ENCODE measurements around the gene ELN.

ELN gene

DNA sequence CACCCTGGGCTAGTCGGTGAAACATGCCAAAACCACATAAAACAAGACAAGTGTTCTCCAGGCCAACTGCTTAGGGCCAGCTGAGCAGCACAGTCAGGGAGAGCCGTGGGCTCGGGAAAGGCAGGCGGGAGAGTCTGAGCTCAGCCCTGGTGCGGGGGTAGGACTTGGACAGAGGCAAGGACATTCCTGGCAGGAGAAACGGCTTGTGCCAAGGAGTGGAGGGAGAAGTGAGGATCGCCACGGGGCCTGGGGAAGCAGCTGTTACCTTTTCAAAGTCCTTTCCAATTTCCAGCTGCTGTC is 4.2 kb downstream of the ELN start:
- Histone ChIP-seq H4K20me1 (ENCODE audit: control insufficient read depth, insufficient read depth, low read depth, low read length) (no peaks in the 10 kb centered on the region), H3K36me3 (ENCODE audit: control insufficient read depth, low read length) (no peaks in the 10 kb centered on the region), H3K4me1 (ENCODE audit: control insufficient read depth, low read length) (no peaks in the 10 kb centered on the region), H3K27ac (ENCODE audit: low read depth, low read length) (no peak overlapping the region), H3K9me3 (ENCODE audit: control insufficient read depth, insufficient read depth, low read length) (no peaks in the 10 kb centered on the region), H3K4me3 (ENCODE audit: low read length) (no peak overlapping the region), H3K27me3 (ENCODE audit: control insufficient read depth, low read length) (peaks cover 39% of the 10 kb centered on the region), H3K9me2 (replicated peaks; ENCODE audit: control insufficient read depth, low read length) (no peaks in the 10 kb centered on the region), H3K79me2 (ENCODE audit: control insufficient read depth, low read length) (no peaks in the 10 kb centered on the region), H3K4me2 (ENCODE audit: low read length) (no peak overlapping the region), H3F3A (ENCODE audit: control insufficient read depth, insufficient read depth) (no peaks in the 10 kb centered on the region)
- TF ChIP-seq EZH2phosphoT487 (IDR thresholded peaks at IDR 0.05; ENCODE audit: borderline replicate concordance, low read length) = no peak
- TF ChIP-seq, protein P1, sequence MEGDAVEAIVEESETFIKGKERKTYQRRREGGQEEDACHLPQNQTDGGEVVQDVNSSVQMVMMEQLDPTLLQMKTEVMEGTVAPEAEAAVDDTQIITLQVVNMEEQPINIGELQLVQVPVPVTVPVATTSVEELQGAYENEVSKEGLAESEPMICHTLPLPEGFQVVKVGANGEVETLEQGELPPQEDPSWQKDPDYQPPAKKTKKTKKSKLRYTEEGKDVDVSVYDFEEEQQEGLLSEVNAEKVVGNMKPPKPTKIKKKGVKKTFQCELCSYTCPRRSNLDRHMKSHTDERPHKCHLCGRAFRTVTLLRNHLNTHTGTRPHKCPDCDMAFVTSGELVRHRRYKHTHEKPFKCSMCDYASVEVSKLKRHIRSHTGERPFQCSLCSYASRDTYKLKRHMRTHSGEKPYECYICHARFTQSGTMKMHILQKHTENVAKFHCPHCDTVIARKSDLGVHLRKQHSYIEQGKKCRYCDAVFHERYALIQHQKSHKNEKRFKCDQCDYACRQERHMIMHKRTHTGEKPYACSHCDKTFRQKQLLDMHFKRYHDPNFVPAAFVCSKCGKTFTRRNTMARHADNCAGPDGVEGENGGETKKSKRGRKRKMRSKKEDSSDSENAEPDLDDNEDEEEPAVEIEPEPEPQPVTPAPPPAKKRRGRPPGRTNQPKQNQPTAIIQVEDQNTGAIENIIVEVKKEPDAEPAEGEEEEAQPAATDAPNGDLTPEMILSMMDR (IDR thresholded peaks at IDR 0.05; ENCODE audit: low read depth, low read length, poor library complexity, severe bottlenecking) = no peak

DNA sequence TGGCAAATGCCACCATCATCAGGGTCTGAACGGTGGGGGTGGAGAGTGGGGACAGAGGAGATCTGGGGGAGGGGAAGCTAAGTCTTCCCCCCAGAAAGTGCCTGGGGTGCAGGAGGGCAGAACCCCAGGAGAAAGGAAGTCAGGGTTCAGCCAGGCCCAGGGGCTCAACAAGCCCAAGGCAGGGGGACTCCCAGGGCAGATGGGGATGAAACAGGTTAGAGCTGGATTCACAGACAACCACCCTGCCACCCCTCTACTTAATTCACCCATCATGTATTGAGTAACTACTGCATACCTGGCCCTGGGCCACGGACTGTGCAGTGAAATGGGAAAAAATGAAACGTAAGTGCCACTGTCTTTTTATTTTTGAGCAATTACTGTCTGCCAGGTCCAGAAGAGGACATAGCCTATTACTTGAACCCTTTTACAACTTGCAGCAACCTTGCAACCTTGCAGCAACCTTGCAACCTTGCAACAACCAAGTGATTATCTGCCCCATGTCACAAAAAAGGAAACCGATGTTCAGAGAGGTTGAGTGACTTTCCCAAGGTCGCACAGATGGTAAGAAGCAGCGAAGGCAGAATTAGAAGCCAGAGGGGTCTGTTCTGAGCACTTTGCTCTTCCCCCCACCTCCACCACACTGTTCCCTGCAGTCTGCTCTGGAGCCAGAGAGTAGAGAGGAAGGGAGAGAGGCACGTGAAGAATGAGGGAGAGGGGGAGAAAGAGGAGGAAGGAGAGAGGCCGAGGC is 4.8 kb downstream of the ELN start:
- Histone ChIP-seq H3K36me3 (ENCODE audit: control insufficient read depth, low read length) (no peaks in the 10 kb centered on the region), H3K9me3 (ENCODE audit: control insufficient read depth, insufficient read depth, low read length) (no peaks in the 10 kb centered on the region), H3K9me2 (replicated peaks; ENCODE audit: control insufficient read depth, low read length) (no peaks in the 10 kb centered on the region), H3K4me1 (ENCODE audit: control insufficient read depth, low read length) (no peaks in the 10 kb centered on the region), H3K4me2 (ENCODE audit: low read length) (no peak overlapping the region), H3K79me2 (ENCODE audit: control insufficient read depth, low read length) (no peaks in the 10 kb centered on the region), H3K27ac (ENCODE audit: low read depth, low read length) (no peak overlapping the region), H3F3A (ENCODE audit: control insufficient read depth, insufficient read depth) (no peaks in the 10 kb centered on the region), H3K27me3 (ENCODE audit: control insufficient read depth, low read length) (peaks cover 37% of the 10 kb centered on the region), H3K4me3 (ENCODE audit: low read length) (no peak overlapping the region), H4K20me1 (ENCODE audit: control insufficient read depth, insufficient read depth, low read depth, low read length) (no peaks in the 10 kb centered on the region)
- TF ChIP-seq, protein P1 (IDR thresholded peaks at IDR 0.05; ENCODE audit: low read depth, low read length, poor library complexity, severe bottlenecking) = no peak
- TF ChIP-seq EZH2phosphoT487 (IDR thresholded peaks at IDR 0.05; ENCODE audit: borderline replicate concordance, low read length) = no peak

DNA sequence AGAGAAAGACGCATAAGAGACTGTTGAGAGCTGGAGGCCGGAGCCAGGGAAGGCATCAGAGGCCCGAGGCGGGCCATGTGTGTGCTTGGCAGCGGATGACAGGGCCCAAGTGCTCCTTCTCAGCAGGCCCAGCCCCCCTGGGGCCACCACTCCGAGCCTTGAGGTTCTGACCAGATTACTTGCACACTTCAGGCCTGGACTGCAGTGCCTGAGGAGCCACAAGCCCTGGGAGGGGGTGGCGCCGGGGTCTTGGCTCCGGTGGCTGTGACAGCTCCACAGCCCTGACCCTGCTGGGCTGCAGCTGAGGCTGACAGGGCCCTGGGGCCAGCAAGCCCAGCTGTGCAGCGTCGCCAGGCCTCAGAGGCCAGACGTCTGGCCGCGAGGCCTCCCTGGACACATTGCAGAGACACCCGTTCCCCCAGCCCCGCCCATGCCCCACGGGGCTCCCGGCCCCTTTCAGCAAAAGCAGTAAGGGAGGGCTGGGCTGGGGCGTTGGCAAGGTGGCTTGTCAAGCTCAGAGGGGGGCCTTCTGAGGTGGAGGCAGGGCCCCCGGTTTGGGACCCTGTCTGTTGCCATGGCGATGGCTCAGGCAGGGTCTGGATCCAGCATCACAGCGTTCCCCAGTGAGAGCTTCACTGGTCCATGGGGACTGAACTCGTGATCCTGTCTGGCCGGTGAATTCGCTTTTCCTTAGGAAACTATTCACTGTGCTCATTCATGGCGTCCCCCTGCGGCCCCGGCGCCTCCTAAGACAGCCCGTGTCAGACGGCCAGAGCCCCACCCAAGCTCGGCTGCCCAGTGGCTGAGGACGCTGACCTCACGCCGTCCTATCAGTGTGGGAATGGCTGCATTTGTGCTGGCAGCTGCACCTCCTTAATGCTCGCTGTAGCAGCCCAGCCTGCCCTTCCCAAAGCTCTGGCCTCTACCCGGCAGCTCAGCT is 5.7 kb downstream of the ELN start:
- H3K27me3 ChIP-seq (ENCODE audit: control insufficient read depth, low read length) = peaks cover 33% of the 10 kb centered on the region
- H3K9me3 ChIP-seq (ENCODE audit: control insufficient read depth, insufficient read depth, low read length) = no peaks in the 10 kb centered on the region
- no peaks in the 10 kb centered on the region for H3F3A ChIP-seq (ENCODE audit: control insufficient read depth, insufficient read depth)
- H3K4me3 ChIP-seq (ENCODE audit: low read length) = no peak overlapping the region
- TF ChIP-seq EZH2phosphoT487 (IDR thresholded peaks at IDR 0.05; ENCODE audit: borderline replicate concordance, low read length) = no peak
- TF ChIP-seq, protein P1 (IDR thresholded peaks at IDR 0.05; ENCODE audit: low read depth, low read length, poor library complexity, severe bottlenecking) = no peak
- no peaks in the 10 kb centered on the region for H3K4me1 ChIP-seq (ENCODE audit: control insufficient read depth, low read length)
- no peaks in the 10 kb centered on the region for H3K79me2 ChIP-seq (ENCODE audit: control insufficient read depth, low read length)
- H4K20me1 ChIP-seq (ENCODE audit: control insufficient read depth, insufficient read depth, low read depth, low read length) = no peaks in the 10 kb centered on the region
- H3K36me3 ChIP-seq (ENCODE audit: control insufficient read depth, low read length) = no peaks in the 10 kb centered on the region
- H3K27ac ChIP-seq (ENCODE audit: low read depth, low read length) = no peak overlapping the region
- no peak overlapping the region for H3K4me2 ChIP-seq (ENCODE audit: low read length)
- no peaks in the 10 kb centered on the region for H3K9me2 ChIP-seq (replicated peaks; ENCODE audit: control insufficient read depth, low read length)
